ENCODE data around the gene NR2C1.

DNA sequence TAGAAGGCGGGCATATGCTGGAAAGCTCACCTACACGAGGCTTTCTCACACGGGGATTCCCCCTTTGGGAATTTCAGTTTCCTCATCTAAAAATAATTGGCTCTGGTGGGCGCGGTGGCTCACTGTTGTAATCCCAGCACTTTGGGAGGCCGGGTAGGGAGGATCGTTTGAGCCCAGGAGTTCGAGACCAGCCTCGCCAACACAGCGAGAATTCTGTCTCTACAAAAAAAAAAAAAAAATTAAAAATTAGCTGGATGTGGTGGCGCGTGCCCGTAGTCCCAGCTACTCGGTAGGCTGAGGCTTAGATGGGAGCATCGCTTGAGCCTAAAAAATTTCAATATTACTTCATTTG, 69.5 kb downstream of the NR2C1 start:
- TF ChIP-seq, protein P1, sequence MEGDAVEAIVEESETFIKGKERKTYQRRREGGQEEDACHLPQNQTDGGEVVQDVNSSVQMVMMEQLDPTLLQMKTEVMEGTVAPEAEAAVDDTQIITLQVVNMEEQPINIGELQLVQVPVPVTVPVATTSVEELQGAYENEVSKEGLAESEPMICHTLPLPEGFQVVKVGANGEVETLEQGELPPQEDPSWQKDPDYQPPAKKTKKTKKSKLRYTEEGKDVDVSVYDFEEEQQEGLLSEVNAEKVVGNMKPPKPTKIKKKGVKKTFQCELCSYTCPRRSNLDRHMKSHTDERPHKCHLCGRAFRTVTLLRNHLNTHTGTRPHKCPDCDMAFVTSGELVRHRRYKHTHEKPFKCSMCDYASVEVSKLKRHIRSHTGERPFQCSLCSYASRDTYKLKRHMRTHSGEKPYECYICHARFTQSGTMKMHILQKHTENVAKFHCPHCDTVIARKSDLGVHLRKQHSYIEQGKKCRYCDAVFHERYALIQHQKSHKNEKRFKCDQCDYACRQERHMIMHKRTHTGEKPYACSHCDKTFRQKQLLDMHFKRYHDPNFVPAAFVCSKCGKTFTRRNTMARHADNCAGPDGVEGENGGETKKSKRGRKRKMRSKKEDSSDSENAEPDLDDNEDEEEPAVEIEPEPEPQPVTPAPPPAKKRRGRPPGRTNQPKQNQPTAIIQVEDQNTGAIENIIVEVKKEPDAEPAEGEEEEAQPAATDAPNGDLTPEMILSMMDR (IDR thresholded peaks at IDR 0.05; ENCODE audit: low read depth, low read length, poor library complexity, severe bottlenecking) = no peak
- TF ChIP-seq EZH2phosphoT487 (IDR thresholded peaks at IDR 0.05; ENCODE audit: borderline replicate concordance, low read length) = no peak
